Astrocyte of the spinal cord (primary cell): ENCODE results near the gene ZNF791.

ENCODE experiments used
- DNase-seq: peaks from one replicate; pipeline ENCODE4 v3.0.0; 2011; ENCODE audit warnings: low read depth, low spot score
- H3K4me3 ChIP-seq: 2 replicates; pipeline ENCODE4 v1.5.1; 2011; ENCODE audit warnings: low read depth, mild to moderate bottlenecking, low read length, moderate library complexity
- CTCF ChIP-seq: IDR thresholded peaks from 2 replicates; pipeline ENCODE4 v1.5.1; 2012; ENCODE audit warnings: low read depth, mild to moderate bottlenecking, low read length, inconsistent platforms
- in situ Hi-C: cut with HindIII; loops from 2 replicates; pipeline ENCODE4 v1.10.0; 2017; ENCODE audit warnings: low sequenced_read_pairs

The ZNF791 gene

GRCh38 chr19:12669270-12670158 lies 58.8 kb downstream of the ZNF791 start:
- peak; percentile 92 for DNase-seq

GRCh38 chr19:12670159-12670928 lies 59.6 kb downstream of the ZNF791 start:
- TF ChIP-seq CTCF = no peak
- in situ Hi-C loops = no loop called here
- H3K4me3 ChIP-seq = peak overlapping the region; percentile 88
- no peak for DNase-seq

More at GRCh38 chr19:12669270-12670158, 58.8 kb downstream of the ZNF791 start:
- in situ Hi-C loops = no loop called here
- H3K4me3 ChIP-seq = peak overlapping the region; percentile 88
- TF ChIP-seq CTCF = no peak

- H3K4me3 ChIP-seq = no peak overlapping the region
- no peak for DNase-seq
- TF ChIP-seq CTCF = no peak
- in situ Hi-C loops = no loop called here
Observed at GRCh38 chr19:12672744-12673143, 62.0 kb downstream of the ZNF791 start.

GRCh38 chr19:12675399-12675798 lies 64.7 kb downstream of the ZNF791 start:
- in situ Hi-C loops = no loop called here
- no peak for DNase-seq
- TF ChIP-seq CTCF = no peak
- no peak overlapping the region for H3K4me3 ChIP-seq

GRCh38 chr19:12675940-12676339 lies 65.2 kb downstream of the ZNF791 start:
- in situ Hi-C loops = no loop called here
- no peak for DNase-seq
- H3K4me3 ChIP-seq = no peak overlapping the region
- TF ChIP-seq CTCF = no peak

- no peak overlapping the region for H3K4me3 ChIP-seq
- peak; percentile 64 for DNase-seq
- peak; percentile 94 for TF ChIP-seq CTCF
- in situ Hi-C loops = no loop called here
Observed at GRCh38 chr19:12676384-12676792, 65.7 kb downstream of the ZNF791 start.
